Measurements from ENCODE around the gene CCSER2. TPM values are rescaled to one million over a fixed set of nuclear protein-coding genes. Genes with fewer than 3 reads are reported as not detected.

CCSER2 gene
- total RNA-seq, 2 experiments from 2014 or later, result 56.9 to 57.5 TPM

DNA sequence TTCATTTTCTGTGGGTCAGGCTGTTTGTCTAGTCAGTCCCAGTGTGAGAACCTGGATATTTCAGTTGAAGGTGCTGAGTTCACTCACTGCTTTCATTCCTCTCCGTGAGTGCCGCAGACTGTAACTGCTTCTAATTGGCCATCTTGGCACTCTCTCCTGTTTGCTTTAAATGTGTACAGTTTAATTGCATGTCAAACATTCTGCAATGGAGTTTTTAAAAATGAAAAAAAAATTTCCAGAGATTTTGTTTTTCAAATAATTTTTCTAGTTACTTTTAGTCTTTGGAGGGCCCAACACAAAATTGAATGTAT lies 87.8 kb downstream of the CCSER2 start:
- no peaks in the 10 kb centered on the region for H3K27me3 Mint-ChIP-seq

DNA sequence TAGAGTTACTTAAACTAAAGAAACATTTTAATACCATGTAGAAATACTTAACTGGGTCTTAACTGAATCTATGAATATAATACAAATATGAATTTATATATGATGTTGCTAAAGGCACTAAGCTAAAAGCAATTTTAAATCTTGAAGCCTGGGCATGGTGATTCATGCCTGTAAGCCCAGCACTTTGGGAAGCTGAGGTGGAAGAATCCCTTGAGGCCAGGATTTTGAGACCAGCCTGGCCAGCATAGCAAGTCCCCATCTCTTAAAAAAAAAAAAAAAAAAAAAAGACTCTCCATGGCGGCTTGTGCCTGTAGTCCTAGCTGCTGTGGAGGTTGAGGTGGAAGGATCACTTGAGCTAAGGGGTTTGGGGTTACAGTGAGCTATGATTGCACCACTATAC lies 95.3 kb downstream of the CCSER2 start:
- no peak overlapping the region for H3K27ac Mint-ChIP-seq
- ChIA-PET POLR2A (no interaction called here), CTCF (interaction anchor here (1.4 to 2.0 kb wide), 3 partner anchors 20 to 156 kb away, joined by 3 to 6 read pairs (median 4); no protein-coding TSS in a partner anchor)
- DNase-seq (no peak), ATAC-seq (no peak)
- H3K4me1 Mint-ChIP-seq (ENCODE audit: low read depth), result peaks cover 43% of the 10 kb centered on the region
- H3K27me3 Mint-ChIP-seq, result no peaks in the 10 kb centered on the region
- intact Hi-C loops (cut with micrococcal nuclease), result no loop called here
- peaks cover 46% of the 10 kb centered on the region for H3K36me3 Mint-ChIP-seq (ENCODE audit: low read depth)
- TF ChIP-seq, protein P1, sequence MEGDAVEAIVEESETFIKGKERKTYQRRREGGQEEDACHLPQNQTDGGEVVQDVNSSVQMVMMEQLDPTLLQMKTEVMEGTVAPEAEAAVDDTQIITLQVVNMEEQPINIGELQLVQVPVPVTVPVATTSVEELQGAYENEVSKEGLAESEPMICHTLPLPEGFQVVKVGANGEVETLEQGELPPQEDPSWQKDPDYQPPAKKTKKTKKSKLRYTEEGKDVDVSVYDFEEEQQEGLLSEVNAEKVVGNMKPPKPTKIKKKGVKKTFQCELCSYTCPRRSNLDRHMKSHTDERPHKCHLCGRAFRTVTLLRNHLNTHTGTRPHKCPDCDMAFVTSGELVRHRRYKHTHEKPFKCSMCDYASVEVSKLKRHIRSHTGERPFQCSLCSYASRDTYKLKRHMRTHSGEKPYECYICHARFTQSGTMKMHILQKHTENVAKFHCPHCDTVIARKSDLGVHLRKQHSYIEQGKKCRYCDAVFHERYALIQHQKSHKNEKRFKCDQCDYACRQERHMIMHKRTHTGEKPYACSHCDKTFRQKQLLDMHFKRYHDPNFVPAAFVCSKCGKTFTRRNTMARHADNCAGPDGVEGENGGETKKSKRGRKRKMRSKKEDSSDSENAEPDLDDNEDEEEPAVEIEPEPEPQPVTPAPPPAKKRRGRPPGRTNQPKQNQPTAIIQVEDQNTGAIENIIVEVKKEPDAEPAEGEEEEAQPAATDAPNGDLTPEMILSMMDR (IDR thresholded peaks at IDR 0.05), result no peak
- peaks cover 25% of the 10 kb centered on the region for H3K9me3 Mint-ChIP-seq
- H3K4me3 Mint-ChIP-seq, result no peak overlapping the region

More for the DNA sequence above, 87.8 kb downstream of the CCSER2 start:
- ChIA-PET POLR2A (no interaction called here), CTCF (no interaction called here)
- TF ChIP-seq, protein P1 (IDR thresholded peaks at IDR 0.05), result no peak
- DNase-seq, result no peak
- Mint-ChIP-seq H3K4me1 (ENCODE audit: low read depth) (peaks cover 28% of the 10 kb centered on the region), H3K9me3 (peaks cover 55% of the 10 kb centered on the region), H3K4me3 (no peak overlapping the region), H3K27ac (no peak overlapping the region), H3K36me3 (ENCODE audit: low read depth) (peaks cover 81% of the 10 kb centered on the region)
- intact Hi-C loops (cut with micrococcal nuclease), result no loop called here
- ATAC-seq, result no peak

DNA sequence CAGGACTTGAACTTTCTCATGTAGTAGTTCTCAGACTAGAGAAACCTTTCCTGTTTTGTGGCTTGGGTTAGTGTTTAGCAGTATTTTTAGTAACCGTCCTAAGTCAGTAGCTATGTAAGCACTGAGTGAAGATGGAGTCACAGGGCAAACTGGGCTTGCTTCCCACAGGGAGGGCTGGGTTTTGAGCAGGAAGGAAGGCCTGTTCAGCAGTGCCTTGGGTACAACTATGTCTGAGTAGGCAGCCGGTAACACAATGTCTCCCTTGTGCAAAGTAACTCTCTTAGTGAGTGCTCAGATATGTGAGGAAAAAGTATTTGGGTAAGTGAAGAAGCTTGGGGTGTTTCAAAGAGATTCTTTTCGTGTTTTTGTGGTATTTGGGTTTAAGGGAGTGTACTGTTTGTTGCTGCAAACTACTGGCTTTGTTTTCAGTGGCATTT lies 96.4 kb downstream of the CCSER2 start:
- Mint-ChIP-seq H3K36me3 (ENCODE audit: low read depth) (peaks cover 40% of the 10 kb centered on the region), H3K4me3 (peak overlapping the region; percentile 45), H3K9me3 (peaks cover 19% of the 10 kb centered on the region), H3K27ac (peak overlapping the region; percentile 79), H3K4me1 (ENCODE audit: low read depth) (peaks cover 46% of the 10 kb centered on the region), H3K27me3 (no peaks in the 10 kb centered on the region)
- ChIA-PET CTCF (interaction anchor here (1.0 to 1.6 kb wide), 5 partner anchors 50 to 157 kb away, joined by 3 to 9 read pairs (median 6); no protein-coding TSS in a partner anchor), POLR2A (no interaction called here)
- intact Hi-C loops (cut with micrococcal nuclease), result no loop called here
- ATAC-seq, result peak; percentile 83
- TF ChIP-seq, protein P1 (IDR thresholded peaks at IDR 0.05), result no peak
- DNase-seq, result peak; percentile 35

DNA sequence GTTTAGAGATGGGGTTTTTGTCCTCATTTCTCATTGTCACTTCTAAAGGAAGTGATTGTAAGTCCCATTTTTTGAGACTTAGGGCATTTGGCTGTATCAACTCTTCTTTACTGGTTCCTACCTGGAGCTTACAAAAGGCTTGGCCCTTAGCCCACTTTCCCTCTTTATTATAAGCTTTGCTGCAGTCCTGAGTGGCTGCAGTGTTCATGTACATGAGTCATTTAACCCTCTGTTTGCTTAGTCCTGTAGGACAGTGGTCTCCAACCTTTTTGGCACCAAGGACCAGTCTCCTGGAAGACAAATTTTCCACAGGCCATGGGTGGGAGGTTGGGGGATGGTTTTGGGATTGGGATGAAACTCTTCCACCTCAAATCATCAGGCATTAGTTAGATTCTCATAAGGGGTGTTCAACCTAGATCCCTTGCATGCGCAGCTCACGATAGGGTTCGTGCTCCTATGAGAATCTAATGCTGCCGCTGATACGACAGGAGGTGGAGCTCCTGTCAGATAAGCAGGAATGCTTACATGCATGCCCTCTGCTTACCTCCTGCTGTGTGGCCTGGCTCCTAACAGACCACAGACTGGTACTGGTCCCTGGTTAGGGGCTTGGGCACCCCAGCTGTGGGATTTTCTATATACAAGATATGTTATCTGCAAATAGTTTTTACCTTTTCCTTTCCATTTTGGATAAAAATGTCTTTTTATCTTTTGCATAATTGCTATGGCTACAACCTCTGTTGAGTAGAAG lies 99.7 kb downstream of the CCSER2 start:
- TF ChIP-seq, protein P1 (IDR thresholded peaks at IDR 0.05), result no peak
- H3K4me3 Mint-ChIP-seq, result no peak overlapping the region
- H3K27me3 Mint-ChIP-seq, result no peaks in the 10 kb centered on the region
- POLR2A ChIA-PET, result no interaction called here
- ATAC-seq, result no peak
- peaks cover 19% of the 10 kb centered on the region for H3K36me3 Mint-ChIP-seq (ENCODE audit: low read depth)
- no peaks in the 10 kb centered on the region for H3K9me3 Mint-ChIP-seq
- DNase-seq, result no peak
- CTCF ChIA-PET, result interaction anchor here (0.6 to 1.0 kb wide), 3 partner anchors 34 to 164 kb away, joined by 3 to 4 read pairs (median 3); no protein-coding TSS in a partner anchor
- H3K27ac Mint-ChIP-seq, result no peak overlapping the region
- peaks cover 38% of the 10 kb centered on the region for H3K4me1 Mint-ChIP-seq (ENCODE audit: low read depth)
- intact Hi-C loops (cut with micrococcal nuclease), result no loop called here

DNA sequence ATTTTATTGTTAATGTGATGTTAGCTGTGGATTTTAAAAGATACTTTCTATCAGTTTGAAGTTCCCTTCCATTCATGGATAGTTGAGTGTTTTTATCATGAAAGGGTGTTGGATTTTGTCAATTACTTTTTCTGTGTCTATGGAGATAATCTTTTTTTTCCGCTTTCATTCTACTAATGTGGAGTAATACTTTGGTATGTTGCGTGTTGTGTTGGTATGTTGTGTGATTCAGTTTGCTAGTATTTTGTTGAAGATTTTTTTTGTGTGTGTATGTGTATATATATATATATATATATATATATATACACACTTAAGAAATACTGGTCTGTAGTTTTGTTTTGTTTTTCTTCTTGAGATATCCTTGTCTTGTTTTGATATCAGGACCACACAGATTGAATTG lies 100.3 kb downstream of the CCSER2 start:
- TF ChIP-seq, protein P1 (IDR thresholded peaks at IDR 0.05), result no peak
- Mint-ChIP-seq H3K27me3 (no peaks in the 10 kb centered on the region), H3K27ac (no peak overlapping the region), H3K4me3 (no peak overlapping the region), H3K9me3 (no peaks in the 10 kb centered on the region), H3K36me3 (ENCODE audit: low read depth) (peaks cover 15% of the 10 kb centered on the region), H3K4me1 (ENCODE audit: low read depth) (peaks cover 38% of the 10 kb centered on the region)
- ChIA-PET CTCF (no interaction called here), POLR2A (no interaction called here)
- intact Hi-C loops (cut with micrococcal nuclease), result no loop called here
- DNase-seq, result no peak
- no peak for ATAC-seq

All from activated CD8-positive, alpha-beta T cell treated with anti-CD3 and anti-CD28 coated beads for 36 hours (primary cell).